ENCODE results near the gene SETD2. TPM values are rescaled to one million over a fixed set of nuclear protein-coding genes. Genes with fewer than 3 reads are reported as not detected.

Gene SETD2
- total and polyA plus RNA-seq, 2 donors (not counting 1 experiment from before 2014, with no cell fraction given) = 22.6 to 91.4 TPM

Small RNA genes within 50 kb of the gene (small RNA-seq; reads per million reads assigned to genes)
- not detected for gene MRPL57P3 (ENCODE audit: insufficient read length, low read depth, low replicate concordance)

Other genes starting within 250 kb of the SETD2 start
- gene CCDC12, start 187.4 kb downstream of the SETD2 start, total RNA-seq = 97.3 and 99.0 TPM in 2 replicates
- gene CCDC12, start 187.4 kb downstream of the SETD2 start, polyA plus RNA-seq = 84.0 and 96.7 TPM in 2 replicates
- gene NBEAL2, start 184.4 kb downstream of the SETD2 start, total RNA-seq = 63.8 and 65.2 TPM in 2 replicates
- 155 and 175 TPM in 2 replicates for gene NBEAL2, start 184.4 kb downstream of the SETD2 start, polyA plus RNA-seq
- gene KIF9, start 118.7 kb upstream of the SETD2 start, total RNA-seq = 1.3 and 3.0 TPM in 2 replicates
- 3.8 and 6.4 TPM in 2 replicates for gene KIF9, start 118.7 kb upstream of the SETD2 start, polyA plus RNA-seq
- gene KLHL18, start 118.8 kb upstream of the SETD2 start, total RNA-seq = 30.9 and 33.0 TPM in 2 replicates
- gene KLHL18, start 118.8 kb upstream of the SETD2 start, polyA plus RNA-seq = 34.5 and 50.8 TPM in 2 replicates
- 68.8 TPM in 2 replicates for gene PTPN23, start 216.9 kb upstream of the SETD2 start, total RNA-seq
- gene PTPN23, start 216.9 kb upstream of the SETD2 start, polyA plus RNA-seq = 20.0 and 21.3 TPM in 2 replicates

Measured in B cell (primary cell).